T-helper 2 cell treated with Interferon-gamma antibody and Interleukin-4, amounts not matched to agents 5 μg/mL and 100 μg/mL, for 36 hours (primary cell): Measurements from ENCODE around the gene DOK6.
"Not testable (repeated sequence)": the region's sequence is repeated elsewhere in the genome, so short reads cannot be mapped to it uniquely, and the experiment has no call there.

Source experiments
- DNase-seq: peaks from one replicate; pipeline ENCODE4 v3.0.0; 2021; ENCODE audit warnings: low spot score
- H3K27ac Mint-ChIP-seq: one replicate; pipeline ENCODE4 v1.8.0; 2021; ENCODE audit warnings: mild to moderate bottlenecking, mixed read lengths
- H3K27me3 Mint-ChIP-seq: one replicate; pipeline ENCODE4 v1.8.0; 2021; ENCODE audit warnings: low read depth, mixed read lengths
- H3K36me3 Mint-ChIP-seq: one replicate; pipeline ENCODE4 v1.8.0; 2021; ENCODE audit warnings: low read depth, mixed read lengths
- H3K4me1 Mint-ChIP-seq: one replicate; pipeline ENCODE4 v1.8.0; 2021; ENCODE audit warnings: low read depth, mixed read lengths
- H3K4me3 Mint-ChIP-seq: one replicate; pipeline ENCODE4 v1.8.0; 2022; ENCODE audit warnings: mild to moderate bottlenecking, moderate library complexity, mixed read lengths
- H3K9me3 Mint-ChIP-seq: one replicate; pipeline ENCODE4 v1.8.0; 2021; ENCODE audit warnings: mixed read lengths

Gene DOK6

GRCh38 chr18:69866212-69866611 lies 465.5 kb downstream of the DOK6 start:
- Mint-ChIP-seq H3K36me3 (peaks cover 50% of the 10 kb centered on the region), H3K4me1 (peaks cover under 1% of the 10 kb centered on the region), H3K27ac (no peak overlapping the region), H3K27me3 (no peaks in the 10 kb centered on the region), H3K4me3 (no peak overlapping the region), H3K9me3 (no peaks in the 10 kb centered on the region)
- DNase-seq: no peak

- Mint-ChIP-seq H3K4me1 (peaks cover 10% of the 10 kb centered on the region), H3K27me3 (no peaks in the 10 kb centered on the region), H3K9me3 (no peaks in the 10 kb centered on the region), H3K4me3 (no peak overlapping the region), H3K36me3 (peaks cover 41% of the 10 kb centered on the region), H3K27ac (no peak overlapping the region)
- no peak for DNase-seq
These were observed 470.0 kb downstream of the DOK6 start for GRCh38 chr18:69870736-69871135.

GRCh38 chr18:69871363-69871762 lies 470.7 kb downstream of the DOK6 start:
- Mint-ChIP-seq H3K27me3 (no peaks in the 10 kb centered on the region), H3K27ac (no peak overlapping the region), H3K4me1 (peaks cover 10% of the 10 kb centered on the region), H3K9me3 (no peaks in the 10 kb centered on the region), H3K36me3 (peaks cover 41% of the 10 kb centered on the region), H3K4me3 (no peak overlapping the region)
- no peak for DNase-seq

- Mint-ChIP-seq H3K27ac (no peak overlapping the region), H3K36me3 (peaks cover 43% of the 10 kb centered on the region), H3K27me3 (no peaks in the 10 kb centered on the region), H3K4me1 (peaks cover 10% of the 10 kb centered on the region), H3K9me3 (no peaks in the 10 kb centered on the region), H3K4me3 (no peak overlapping the region)
- DNase-seq: no peak
These were observed 472.0 kb downstream of the DOK6 start for GRCh38 chr18:69872661-69873060.

- DNase-seq: no peak
- Mint-ChIP-seq H3K4me1 (peaks cover 10% of the 10 kb centered on the region), H3K27me3 (no peaks in the 10 kb centered on the region), H3K9me3 (peaks cover 4% of the 10 kb centered on the region), H3K27ac (no peak overlapping the region), H3K4me3 (no peak overlapping the region), H3K36me3 (peaks cover 51% of the 10 kb centered on the region)
These were observed 473.4 kb downstream of the DOK6 start for GRCh38 chr18:69874058-69874457.

GRCh38 chr18:69876490-69876889 lies 475.8 kb downstream of the DOK6 start:
- Mint-ChIP-seq H3K9me3 (peaks cover 15% of the 10 kb centered on the region), H3K27me3 (no peaks in the 10 kb centered on the region), H3K4me1 (peaks cover 16% of the 10 kb centered on the region), H3K27ac (no peak overlapping the region), H3K4me3 (no peak overlapping the region), H3K36me3 (peaks cover 58% of the 10 kb centered on the region)
- DNase-seq: no peak

GRCh38 chr18:69878213-69878933 lies 477.7 kb downstream of the DOK6 start:
- Mint-ChIP-seq H3K27ac (no peak overlapping the region), H3K36me3 (peaks cover 54% of the 10 kb centered on the region)

GRCh38 chr18:69879051-69879450 lies 478.4 kb downstream of the DOK6 start:
- Mint-ChIP-seq H3K4me1 (peaks cover 24% of the 10 kb centered on the region), H3K36me3 (peaks cover 54% of the 10 kb centered on the region), H3K9me3 (peaks cover 15% of the 10 kb centered on the region)
- H3K27me3 Mint-ChIP-seq, DNase-seq, H3K4me3 Mint-ChIP-seq, H3K27ac Mint-ChIP-seq: not testable (repeated sequence)

More at GRCh38 chr18:69878213-69878933, 477.7 kb downstream of the DOK6 start:
- no peak for DNase-seq
- H3K4me3 Mint-ChIP-seq: no peak overlapping the region
- peaks cover 15% of the 10 kb centered on the region for H3K9me3 Mint-ChIP-seq
- no peaks in the 10 kb centered on the region for H3K27me3 Mint-ChIP-seq
- H3K4me1 Mint-ChIP-seq: peaks cover 19% of the 10 kb centered on the region

GRCh38 chr18:69880083-69880482 lies 479.4 kb downstream of the DOK6 start:
- DNase-seq: no peak
- H3K4me1 Mint-ChIP-seq: peaks cover 26% of the 10 kb centered on the region
- no peaks in the 10 kb centered on the region for H3K27me3 Mint-ChIP-seq
- H3K36me3 Mint-ChIP-seq: peaks cover 53% of the 10 kb centered on the region
- H3K4me3 Mint-ChIP-seq: no peak overlapping the region
- no peak overlapping the region for H3K27ac Mint-ChIP-seq
- H3K9me3 Mint-ChIP-seq: peaks cover 15% of the 10 kb centered on the region

- DNase-seq: no peak
- Mint-ChIP-seq H3K4me1 (peaks cover 47% of the 10 kb centered on the region), H3K36me3 (peaks cover 52% of the 10 kb centered on the region)
These were observed 482.4 kb downstream of the DOK6 start for GRCh38 chr18:69882965-69883668.

GRCh38 chr18:69883781-69884180 lies 483.1 kb downstream of the DOK6 start:
- no peak for DNase-seq
- Mint-ChIP-seq H3K9me3 (peaks cover 13% of the 10 kb centered on the region), H3K36me3 (peaks cover 49% of the 10 kb centered on the region), H3K27ac (peak overlapping the region; percentile 49), H3K27me3 (no peaks in the 10 kb centered on the region), H3K4me3 (no peak overlapping the region), H3K4me1 (peaks cover 50% of the 10 kb centered on the region)

More at GRCh38 chr18:69882965-69883668, 482.4 kb downstream of the DOK6 start:
- H3K27me3 Mint-ChIP-seq: no peaks in the 10 kb centered on the region
- H3K4me3 Mint-ChIP-seq: no peak overlapping the region
- peaks cover 15% of the 10 kb centered on the region for H3K9me3 Mint-ChIP-seq
- no peak overlapping the region for H3K27ac Mint-ChIP-seq

- no peak for DNase-seq
- H3K4me3 Mint-ChIP-seq: peak overlapping the region; percentile 80
- H3K27ac Mint-ChIP-seq: peak overlapping the region; percentile 98
- H3K9me3 Mint-ChIP-seq: peaks cover under 1% of the 10 kb centered on the region
- peaks cover 59% of the 10 kb centered on the region for H3K4me1 Mint-ChIP-seq
- no peaks in the 10 kb centered on the region for H3K27me3 Mint-ChIP-seq
- H3K36me3 Mint-ChIP-seq: peaks cover 43% of the 10 kb centered on the region
These were observed 484.7 kb downstream of the DOK6 start for GRCh38 chr18:69885355-69885754.

- peaks cover 1% of the 10 kb centered on the region for H3K9me3 Mint-ChIP-seq
- peaks cover 44% of the 10 kb centered on the region for H3K36me3 Mint-ChIP-seq
- DNase-seq: peak; percentile 78
- H3K4me3 Mint-ChIP-seq: peak overlapping the region; percentile 80
- peaks cover 63% of the 10 kb centered on the region for H3K4me1 Mint-ChIP-seq
- peak overlapping the region; percentile 98 for H3K27ac Mint-ChIP-seq
- H3K27me3 Mint-ChIP-seq: no peaks in the 10 kb centered on the region
These were observed 485.3 kb downstream of the DOK6 start for GRCh38 chr18:69885841-69886531.

GRCh38 chr18:69887256-69887655 lies 486.6 kb downstream of the DOK6 start:
- Mint-ChIP-seq H3K27ac (peak overlapping the region; percentile 28), H3K4me1 (peaks cover 67% of the 10 kb centered on the region), H3K9me3 (peaks cover 5% of the 10 kb centered on the region), H3K4me3 (peak overlapping the region; percentile 43), H3K36me3 (peaks cover 52% of the 10 kb centered on the region), H3K27me3 (no peaks in the 10 kb centered on the region)
- no peak for DNase-seq
